NCI-H345 (cell line): ENCODE measurements around the gene FAM174C.

Source experiments
- DNase-seq: peaks from one replicate; lab custom pipeline; 2025; lab: John Stamatoyannopoulos, UW

Gene FAM174C

DNA sequence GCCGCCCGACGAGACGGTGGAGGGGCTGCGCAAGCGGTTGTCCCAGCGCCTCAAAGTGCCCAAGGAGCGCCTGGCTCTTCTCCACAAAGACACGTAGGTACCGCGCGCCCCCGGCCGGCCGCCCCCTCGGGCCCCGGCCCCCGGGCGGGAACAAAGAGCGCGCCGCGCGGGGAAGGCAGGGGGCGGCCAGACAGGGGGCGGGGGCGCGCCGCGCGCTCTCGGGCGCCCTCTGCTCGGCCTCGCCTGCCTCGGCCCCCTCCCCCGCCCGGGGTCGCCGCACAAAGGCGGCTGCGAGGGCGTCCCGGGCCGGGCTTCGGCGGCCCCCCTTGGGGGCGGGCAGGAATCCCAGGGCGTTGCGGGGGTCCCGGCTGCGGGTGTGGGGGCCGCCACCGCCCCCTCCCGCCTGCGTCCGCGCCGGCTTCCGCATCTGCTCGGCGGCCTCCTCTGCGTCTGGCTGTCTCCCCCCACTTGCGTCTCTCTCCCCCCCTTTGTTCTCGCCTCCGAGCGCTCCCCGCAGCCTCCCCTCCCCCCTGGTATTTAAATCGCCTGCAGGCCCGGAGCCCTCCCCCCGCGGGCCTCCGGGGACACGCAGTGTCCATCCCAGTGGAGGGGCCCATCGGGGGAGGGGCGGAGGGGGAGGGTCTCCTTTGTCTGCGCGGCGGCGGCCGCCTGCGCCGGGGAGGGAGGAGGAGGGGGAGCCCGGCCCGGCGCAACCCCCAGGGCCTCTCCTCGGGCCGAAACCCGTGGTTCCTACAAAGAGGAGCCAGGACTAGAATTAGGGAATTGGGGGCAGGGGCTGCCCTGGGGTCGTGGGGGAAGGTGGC lies 24.7 kb upstream of the FAM174C start:
- DNase-seq = peak; percentile 48

DNA sequence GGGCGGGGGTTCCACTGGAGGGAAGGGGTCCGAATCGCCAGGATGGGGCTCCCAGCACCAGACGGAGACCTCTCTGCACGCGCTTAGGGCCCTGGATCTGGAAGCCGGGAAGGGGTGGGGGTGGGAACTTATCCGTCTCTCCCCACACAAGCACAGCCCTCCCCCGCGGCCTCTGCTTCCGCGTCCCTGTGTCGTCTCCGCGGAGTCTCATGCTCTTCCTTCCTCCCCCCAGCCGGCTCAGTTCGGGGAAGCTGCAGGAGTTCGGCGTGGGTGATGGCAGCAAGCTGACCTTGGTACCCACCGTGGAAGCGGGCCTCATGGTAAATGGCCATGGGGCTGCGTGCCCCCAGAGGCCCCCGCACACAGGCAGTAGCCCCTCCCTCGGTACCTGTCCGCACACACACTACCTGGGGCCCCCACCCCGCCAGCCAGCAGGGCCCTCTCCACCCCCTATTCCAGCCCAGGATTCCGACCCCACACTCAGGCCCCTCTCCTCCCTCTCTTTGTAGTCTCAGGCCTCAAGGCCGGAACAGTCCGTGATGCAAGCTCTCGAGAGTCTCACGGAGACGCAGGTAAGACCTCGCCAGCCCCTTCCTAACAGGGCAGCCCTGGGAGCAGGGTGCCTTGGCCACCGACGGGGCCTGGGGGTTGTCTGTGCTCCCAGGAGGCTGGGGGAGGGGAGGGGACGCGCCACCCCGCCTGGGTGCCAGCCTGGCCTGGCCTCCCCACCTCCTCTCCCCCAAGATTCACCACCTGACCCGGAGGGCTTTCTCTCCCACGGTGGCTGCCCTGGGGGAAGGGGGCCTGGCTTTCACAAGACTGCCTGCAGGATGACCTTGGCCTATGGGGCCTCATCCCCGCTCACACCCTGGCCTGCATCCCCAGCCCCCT lies 23.8 kb upstream of the FAM174C start:
- DNase-seq = peak; percentile 26

DNA sequence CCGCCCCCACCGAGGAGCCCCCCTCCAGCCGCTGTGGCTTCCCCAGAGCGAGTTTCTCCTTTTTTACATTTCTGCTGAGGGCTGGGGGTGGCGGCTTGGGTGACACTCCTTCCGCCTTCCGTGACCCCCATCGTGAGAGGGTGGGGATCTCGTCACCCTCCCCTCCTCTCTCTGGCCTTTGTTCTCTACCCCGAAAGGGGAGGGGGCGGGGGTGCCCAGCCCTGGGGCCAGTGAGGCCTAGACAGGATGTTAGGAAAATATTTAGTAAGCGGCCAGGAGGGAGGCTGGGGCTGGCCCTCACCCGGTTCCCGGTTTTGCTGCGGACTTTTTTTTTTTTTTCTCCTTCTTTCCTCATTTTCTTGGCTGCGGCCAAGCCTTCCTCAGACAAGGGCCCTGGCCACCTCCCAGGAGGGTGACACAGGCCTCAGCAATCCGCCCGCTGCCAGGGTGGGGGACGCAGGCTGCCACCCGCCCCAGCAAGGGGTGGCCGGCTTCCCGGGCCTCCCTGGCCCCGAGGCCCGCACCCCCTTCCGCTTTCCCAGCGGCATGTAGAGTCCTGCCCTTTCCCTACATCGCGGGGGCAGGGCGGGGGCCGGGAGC lies 23.0 kb upstream of the FAM174C start:
- no peak for DNase-seq

DNA sequence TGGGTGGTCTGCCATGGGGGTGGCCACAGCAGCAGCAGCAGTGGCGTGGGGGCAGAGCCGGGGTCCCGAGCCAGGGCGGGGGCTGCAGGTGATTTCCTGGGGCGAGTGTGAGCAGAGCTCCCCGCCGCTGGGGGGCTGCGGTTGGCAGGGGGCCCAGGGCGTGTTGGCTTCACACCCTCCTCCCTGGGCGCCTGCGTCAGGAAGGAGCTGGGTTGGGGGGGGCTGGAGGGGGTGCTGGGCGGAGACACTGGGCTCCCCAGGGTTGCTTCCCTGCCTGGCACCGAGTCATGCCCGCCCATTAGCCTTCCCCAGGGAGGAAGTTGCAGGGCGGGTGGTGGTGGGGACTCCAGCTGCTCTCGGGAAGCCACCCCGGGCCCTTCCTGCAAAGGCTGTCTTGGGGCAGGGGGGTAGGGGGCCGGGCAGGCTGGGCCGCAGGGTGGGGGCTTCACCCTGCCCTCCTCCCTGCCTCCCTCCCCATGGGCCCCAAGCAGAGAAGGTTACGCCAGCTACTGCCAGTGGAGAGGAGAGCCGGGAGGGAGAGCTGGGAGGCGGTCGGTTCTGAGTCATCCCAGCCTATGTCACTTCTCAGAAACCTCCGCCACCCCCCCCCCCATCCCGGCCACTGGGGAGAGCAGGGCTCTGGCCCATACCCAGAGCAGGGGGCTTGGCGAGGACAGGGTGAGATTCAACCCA lies 22.4 kb upstream of the FAM174C start:
- DNase-seq = peak; percentile 27

DNA sequence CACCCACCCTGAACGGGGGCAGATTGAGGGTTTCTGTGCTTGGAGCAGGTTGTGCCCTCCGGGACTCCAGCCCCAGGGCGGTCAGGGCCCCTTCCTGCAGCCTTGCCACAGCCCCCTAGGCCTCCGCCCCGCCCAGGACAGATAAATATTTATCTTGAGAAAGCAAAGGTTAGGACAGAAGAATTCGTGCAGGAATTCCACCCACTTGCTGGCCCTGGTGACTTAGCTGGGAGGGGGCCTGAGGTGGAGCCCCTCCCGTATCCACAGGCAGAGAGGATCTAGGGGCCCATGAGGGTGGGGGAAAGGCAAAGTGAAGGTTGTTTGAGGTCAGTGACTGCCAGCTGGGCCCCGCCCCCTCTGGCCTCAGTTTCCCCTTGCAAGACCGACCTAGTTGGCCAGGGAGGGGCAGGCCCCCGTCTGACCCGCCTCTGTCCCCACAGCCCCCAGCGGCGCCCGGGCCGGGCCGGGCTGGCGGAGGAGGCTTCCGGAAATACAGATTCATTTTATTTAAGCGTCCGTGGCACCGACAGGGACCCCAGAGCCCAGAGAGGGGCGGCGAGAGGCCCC lies 21.7 kb upstream of the FAM174C start:
- DNase-seq = no peak

DNA sequence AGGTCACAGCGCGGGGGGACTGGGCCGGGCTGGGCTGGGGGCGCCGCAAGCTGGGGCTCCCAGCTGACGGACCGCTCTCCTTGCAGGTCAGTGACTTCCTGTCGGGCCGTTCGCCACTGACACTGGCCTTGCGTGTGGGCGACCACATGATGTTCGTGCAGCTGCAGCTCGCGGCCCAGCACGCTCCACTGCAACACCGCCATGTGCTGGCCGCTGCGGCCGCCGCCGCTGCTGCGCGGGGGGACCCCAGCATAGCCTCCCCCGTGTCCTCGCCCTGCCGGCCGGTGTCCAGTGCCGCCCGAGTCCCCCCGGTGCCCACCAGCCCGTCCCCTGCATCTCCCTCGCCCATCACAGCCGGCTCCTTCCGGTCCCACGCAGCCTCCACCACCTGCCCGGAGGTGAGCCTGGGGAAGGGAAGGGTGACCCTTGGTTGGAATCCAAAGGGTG lies 21.2 kb upstream of the FAM174C start:
- DNase-seq = no peak

DNA sequence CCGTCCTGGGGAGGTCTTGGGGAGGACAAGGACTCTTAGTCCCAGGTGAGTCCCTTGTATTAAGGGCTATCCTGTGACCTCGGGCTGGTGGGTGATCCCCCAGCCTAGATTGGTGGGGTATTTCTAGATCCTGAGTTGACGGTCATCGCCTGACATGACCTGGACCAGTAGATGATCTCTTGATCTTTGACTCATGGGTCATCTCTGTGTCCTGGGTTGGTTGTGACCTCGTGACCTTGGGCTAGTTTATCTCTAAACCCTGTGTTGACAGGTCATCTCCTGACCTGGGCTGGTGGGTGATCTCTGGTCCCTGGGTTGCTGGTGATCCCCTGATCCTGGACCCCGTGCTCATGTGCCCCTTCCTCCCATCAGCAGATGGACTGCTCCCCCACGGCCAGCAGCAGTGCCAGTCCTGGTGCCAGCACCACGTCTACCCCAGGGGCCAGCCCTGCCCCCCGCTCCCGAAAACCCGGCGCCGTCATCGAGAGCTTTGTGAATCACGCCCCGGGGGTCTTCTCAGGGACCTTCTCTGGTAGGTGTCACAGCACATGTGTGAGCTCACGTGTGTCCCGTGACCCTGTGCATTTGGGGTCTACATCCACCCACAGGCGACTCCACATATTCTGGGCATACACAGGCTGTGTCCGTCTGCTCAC lies 20.7 kb upstream of the FAM174C start:
- DNase-seq = no peak

DNA sequence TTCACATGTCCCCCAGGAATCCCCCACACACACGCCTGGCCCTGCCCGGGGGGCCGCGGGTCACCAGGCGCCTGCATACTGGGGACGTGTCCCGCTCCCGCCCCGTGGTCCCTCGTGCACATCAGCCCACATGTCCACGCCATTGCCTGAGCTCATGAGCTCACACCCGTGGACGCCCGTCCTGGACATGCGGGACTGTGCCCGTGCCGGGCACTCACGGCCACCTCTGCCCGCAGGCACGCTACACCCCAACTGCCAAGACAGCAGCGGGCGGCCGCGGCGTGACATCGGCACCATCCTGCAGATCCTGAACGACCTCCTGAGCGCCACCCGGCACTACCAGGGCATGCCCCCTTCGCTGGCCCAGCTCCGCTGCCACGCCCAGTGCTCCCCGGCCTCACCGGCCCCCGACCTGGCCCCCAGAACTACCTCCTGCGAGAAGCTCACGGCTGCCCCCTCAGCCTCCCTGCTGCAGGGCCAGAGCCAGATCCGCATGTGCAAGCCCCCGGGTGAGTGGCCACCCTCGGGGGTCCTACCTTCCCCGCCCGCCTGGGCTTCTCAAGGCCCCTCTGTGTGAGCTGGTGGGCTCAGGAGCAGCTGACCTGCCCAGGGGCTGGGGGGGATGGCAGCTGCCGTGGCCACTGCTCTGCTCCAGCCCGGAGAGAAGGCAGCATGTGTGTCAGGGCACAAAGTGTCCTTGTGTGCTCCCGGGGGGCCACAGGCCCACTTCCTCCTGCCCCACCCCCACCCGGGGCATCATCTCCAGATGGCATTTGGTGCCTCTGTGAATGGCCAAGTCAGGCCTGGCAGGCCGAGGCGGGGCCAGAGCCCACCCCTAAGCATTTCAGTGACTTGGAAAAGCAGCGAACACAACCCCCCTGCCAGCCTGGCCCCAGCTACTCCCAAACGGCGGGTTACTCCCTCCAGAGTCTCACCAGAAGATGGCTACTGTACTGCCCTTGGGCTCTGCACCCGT lies 19.9 kb upstream of the FAM174C start:
- DNase-seq = no peak

DNA sequence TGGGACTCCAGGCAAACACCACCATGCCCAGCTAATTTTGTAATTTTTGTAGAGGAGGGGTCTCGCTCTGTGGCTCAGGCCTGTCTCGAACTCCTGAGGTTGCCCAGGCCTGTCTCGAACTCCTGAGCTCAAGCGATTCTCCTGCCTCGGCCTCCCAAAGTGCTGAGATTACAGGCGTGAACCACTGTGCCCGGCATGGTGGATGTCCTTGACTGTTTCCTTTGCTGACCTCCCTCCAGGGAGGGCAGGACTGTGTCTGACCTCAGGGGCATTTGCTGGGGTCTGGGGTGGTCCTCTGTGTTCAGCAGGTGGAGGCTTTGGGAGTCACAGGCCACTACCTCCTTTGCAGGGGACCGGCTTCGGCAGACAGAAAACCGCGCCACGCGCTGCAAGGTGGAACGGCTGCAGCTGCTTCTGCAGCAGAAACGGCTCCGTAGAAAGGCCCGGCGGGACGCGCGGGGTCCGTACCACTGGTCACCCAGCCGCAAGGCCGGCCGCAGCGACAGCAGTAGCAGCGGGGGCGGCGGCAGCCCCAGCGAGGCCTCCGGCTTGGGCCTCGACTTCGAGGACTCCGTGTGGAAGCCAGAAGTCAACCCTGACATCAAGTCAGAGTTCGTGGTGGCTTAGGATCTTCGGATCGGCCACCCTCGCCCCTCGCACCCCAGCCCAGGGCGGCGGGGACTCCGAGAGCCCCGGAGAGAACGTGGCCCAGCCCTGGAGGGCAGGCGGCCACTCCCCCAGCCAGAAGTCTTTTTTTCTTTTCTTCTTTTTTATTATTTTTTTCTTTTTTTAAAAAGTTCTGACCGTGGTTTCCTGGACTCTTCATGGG lies 18.5 kb upstream of the FAM174C start:
- DNase-seq = no peak

DNA sequence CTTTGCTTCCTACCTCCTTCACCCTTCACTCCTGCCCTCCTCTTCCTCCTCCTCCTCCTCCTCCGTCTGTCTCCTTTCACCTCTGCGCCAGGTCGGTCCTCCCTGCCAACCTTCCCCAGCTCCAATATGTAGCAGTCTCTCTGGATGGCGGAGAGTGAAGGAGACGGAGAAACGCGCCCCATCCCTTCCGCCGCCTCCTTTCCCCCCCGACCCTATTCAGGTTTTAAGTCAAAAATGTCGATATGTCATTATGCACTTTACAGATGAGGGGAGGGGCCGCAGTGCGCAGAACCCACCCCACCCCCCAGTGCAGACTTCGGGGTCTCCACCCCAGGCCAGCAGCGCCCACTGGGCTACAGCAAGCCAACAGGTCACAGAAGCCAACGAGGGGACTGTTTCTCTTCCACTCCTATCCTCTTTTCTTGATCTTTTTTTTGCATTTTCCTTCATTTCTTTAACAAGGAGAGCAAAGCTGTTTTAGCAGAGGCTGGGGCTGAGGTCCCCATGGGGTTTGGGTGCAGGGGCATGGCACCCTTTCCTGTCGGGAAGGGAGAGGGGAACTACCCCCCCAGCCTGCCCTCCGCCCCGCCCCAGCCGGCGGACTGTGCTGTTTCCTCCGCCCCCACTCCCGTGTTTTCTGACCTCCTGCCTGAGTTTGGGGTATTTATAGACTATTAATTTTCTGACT lies 17.7 kb upstream of the FAM174C start:
- no peak for DNase-seq

DNA sequence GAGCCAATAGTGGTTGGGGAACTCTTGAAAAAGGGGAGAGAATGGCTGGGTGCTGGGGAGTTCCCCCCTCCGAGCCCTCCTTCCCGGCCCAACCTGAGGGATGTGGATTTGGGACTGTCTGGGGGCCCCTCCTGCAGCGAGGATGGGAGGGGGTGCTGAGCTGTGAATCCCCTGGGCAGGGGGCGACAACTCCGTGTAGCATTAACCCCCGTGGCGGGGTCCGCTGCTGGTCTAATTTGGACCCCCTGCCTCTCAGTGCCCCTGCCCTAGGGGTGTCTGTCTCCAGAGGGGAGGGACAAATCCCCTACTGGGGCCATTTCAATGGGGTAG lies 17.2 kb upstream of the FAM174C start:
- no peak for DNase-seq

DNA sequence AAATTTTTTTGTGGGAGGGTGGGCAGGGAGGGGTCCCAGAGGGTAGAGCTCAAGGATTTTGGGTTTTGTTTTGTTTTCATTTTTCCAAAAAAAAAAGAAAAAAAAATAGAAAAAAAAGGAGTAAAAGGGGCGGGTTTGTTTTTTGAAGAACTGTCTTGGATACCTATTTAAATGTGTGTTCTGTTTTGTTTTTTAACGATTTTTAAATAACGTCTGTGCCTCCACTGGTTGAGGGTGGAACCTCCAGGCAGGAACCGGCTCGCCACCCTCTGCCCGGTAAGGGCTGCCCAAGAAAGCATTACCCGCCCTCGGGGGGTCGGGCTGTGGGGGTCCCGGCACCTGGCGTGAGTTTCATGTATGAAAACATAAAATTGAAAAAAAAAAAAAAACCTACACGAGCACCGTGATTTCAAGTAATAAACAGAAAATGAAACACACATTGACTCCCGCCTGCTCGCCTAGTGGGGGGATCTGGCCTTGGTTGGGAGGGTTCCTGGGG lies 16.6 kb upstream of the FAM174C start:
- no peak for DNase-seq

DNA sequence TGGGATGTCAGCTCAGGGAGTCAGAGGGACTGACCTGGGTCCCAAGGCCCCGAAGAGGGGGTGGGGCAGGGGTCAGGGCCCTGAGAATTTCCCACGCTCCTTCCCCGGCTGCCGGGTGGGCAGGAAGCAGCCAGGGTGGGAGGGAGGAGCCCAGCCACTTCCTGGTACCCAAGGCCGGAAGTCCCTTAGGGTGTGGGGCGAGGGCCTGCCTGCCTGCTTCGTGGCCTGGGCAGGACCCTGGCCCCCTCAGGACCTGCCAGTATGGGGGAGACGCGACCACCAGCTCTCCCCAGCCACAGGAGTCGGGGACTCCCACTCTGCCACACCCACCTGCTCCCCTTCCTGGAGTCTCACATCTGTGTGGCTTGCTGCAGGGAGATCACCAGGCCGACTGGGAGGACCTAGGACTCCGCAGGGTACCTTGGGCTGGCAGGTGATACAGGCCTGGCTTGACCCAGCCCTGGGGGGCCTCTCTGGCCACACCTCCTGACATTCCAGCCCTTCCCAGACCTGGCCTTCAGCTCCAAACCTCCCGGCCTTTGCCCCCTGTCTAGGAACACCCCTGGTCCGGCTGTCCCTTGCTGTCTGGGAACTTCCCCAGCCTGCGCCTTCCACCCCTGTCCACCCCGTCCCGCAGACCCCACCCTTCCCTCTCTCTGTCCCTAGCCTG lies 16.0 kb upstream of the FAM174C start:
- no peak for DNase-seq

DNA sequence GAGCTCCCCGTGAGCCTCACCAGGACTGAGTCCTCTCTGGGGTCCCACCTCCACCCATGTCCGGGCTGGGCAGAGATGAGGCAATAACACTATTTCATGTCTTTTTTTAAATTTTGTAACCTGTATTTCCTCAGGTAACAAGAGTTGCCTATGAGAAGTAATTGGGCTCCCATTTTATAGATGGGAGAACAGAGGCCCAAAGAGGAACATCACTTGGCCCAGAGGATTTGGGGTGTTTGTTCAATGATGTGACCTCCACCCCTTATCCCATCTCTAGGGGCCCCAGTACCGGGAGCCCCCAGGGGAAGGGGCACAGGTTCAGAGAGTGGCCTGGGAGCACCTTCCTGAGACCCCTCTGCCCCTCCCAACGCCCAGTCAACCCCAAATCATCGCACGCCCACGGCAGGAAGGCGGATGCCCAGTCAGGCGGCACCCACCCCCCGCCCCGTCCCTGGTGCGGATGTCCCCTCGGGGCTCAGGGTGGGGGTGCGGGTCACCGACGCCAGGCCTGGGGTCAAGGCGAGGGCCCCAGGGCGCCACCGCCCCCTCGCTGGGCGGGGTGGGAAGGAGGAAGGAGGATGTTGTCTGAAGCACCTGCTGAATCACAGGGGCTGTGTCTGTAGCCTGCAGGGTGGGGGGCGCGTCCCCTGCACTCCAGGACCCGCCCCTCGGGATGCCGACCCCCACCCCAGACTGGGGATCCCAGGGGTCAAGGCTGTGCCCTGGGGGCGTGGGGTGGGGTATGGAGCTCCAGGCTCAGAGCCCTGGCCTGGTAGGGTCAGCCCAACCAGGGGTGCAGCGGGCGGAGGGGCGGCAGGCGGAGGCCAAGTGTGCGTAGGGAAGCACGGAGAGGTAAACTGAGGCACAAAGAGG lies 15.2 kb upstream of the FAM174C start:
- DNase-seq = no peak

DNA sequence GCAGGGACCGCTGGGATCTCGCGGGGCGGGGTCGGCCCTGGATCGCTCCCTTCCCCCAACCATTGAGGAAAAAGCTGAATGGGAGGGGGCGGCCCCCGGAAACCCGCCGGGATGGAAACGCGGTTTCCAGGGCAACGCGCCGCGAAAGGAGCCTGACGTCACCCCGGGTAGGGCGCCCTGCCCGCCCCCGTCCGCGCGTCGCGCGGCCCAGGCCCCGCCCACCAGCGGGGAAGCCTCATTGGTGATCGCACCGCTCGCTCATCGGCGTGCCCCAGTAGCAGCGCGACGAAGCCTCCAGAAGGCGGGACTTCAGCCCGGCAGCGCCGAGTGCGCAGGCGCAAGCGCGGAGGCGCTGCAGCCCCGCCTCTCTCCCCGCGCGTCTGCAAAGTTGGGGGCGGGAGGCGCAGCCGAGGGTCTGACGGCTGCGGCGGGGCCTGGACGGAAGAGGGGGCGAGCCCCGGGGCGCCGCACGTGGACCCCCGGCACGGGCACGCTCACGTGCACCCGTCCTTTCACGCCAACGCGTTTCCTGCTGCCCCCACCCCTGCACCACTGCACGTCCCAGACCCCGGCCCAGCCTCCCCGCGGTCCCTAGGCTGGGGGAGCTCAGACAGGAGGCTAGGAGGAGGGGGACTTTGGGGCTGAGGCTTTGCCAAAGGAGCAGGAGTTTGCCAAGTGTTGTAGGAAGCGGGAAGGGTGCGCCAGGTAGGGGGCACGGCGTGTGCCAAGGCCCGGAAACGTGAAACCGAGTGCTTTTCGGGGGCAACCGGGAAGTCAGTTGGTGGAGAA lies 14.4 kb upstream of the FAM174C start:
- DNase-seq = peak; percentile 97

DNA sequence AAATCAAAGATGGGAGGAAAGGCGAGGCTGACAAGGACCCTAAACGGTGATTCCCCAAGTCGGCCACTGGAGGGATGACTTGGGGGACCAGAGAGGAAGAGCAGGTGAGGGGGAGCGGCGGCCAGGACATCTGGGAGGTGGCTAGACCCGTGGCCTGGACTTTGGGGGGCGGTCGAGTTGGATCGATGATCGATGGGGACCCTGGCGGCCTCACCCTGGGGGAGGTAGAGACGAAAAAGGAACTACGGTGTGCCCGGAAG lies 13.9 kb upstream of the FAM174C start:
- no peak for DNase-seq
